IPS-15b (cell line): ENCODE measurements around the gene CFLAR.
"Not testable (repeated sequence)": the region's sequence is repeated elsewhere in the genome, so short reads cannot be mapped to it uniquely, and the experiment has no call there.

Experiments used
- H3K27me3 ChIP-seq: one replicate; pipeline ENCODE4 v1.6.1; 2013; ENCODE audit warnings: low read length; ENCODE audit not compliant: control insufficient read depth, insufficient read depth
- H3K36me3 ChIP-seq: one replicate; pipeline ENCODE4 v1.6.1; 2013; ENCODE audit warnings: low read length; ENCODE audit not compliant: control insufficient read depth, insufficient read depth
- H3K4me1 ChIP-seq: one replicate; pipeline ENCODE4 v1.6.1; 2013; ENCODE audit warnings: mild to moderate bottlenecking, low read length; ENCODE audit not compliant: control insufficient read depth, insufficient read depth
- H3K4me3 ChIP-seq: one replicate; pipeline ENCODE4 v1.5.1; 2013; ENCODE audit warnings: low read depth, low read length
- H3K9ac ChIP-seq: one replicate; pipeline ENCODE4 v1.6.1; 2013; ENCODE audit warnings: low read depth, mild to moderate bottlenecking, low read length
- H3K9me3 ChIP-seq: one replicate; pipeline ENCODE4 v1.6.1; 2013; ENCODE audit warnings: mild to moderate bottlenecking, low read length; ENCODE audit not compliant: control insufficient read depth, insufficient read depth

The CFLAR gene

GRCh38 chr2:201107624-201108023, 8.3 kb upstream of the CFLAR start:
- Histone ChIP-seq H3K27me3 (no peaks in the 10 kb centered on the region), H3K4me1 (no peaks in the 10 kb centered on the region), H3K4me3 (no peak overlapping the region), H3K9ac (no peak overlapping the region), H3K9me3 (no peaks in the 10 kb centered on the region), H3K36me3 (no peaks in the 10 kb centered on the region)

GRCh38 chr2:201108341-201108740, 7.6 kb upstream of the CFLAR start:
- no peaks in the 10 kb centered on the region for H3K9me3 ChIP-seq
- no peaks in the 10 kb centered on the region for H3K27me3 ChIP-seq
- no peak overlapping the region for H3K9ac ChIP-seq
- H3K4me1 ChIP-seq = no peaks in the 10 kb centered on the region
- H3K4me3 ChIP-seq = no peak overlapping the region
- H3K36me3 ChIP-seq = no peaks in the 10 kb centered on the region

GRCh38 chr2:201109186-201109585, 6.8 kb upstream of the CFLAR start:
- no peaks in the 10 kb centered on the region for H3K36me3 ChIP-seq
- no peaks in the 10 kb centered on the region for H3K9me3 ChIP-seq
- no peak overlapping the region for H3K9ac ChIP-seq
- H3K4me1 ChIP-seq = no peaks in the 10 kb centered on the region
- no peaks in the 10 kb centered on the region for H3K27me3 ChIP-seq
- H3K4me3 ChIP-seq = no peak overlapping the region

GRCh38 chr2:201110615-201111014, 5.3 kb upstream of the CFLAR start:
- Histone ChIP-seq H3K9ac (no peak overlapping the region), H3K36me3 (no peaks in the 10 kb centered on the region), H3K4me3 (no peak overlapping the region), H3K9me3 (no peaks in the 10 kb centered on the region), H3K27me3 (no peaks in the 10 kb centered on the region), H3K4me1 (no peaks in the 10 kb centered on the region)

- H3K4me1 ChIP-seq = no peaks in the 10 kb centered on the region
- no peaks in the 10 kb centered on the region for H3K36me3 ChIP-seq
- no peak overlapping the region for H3K9ac ChIP-seq
- no peak overlapping the region for H3K4me3 ChIP-seq
- no peaks in the 10 kb centered on the region for H3K27me3 ChIP-seq
- H3K9me3 ChIP-seq = no peaks in the 10 kb centered on the region
Observed at GRCh38 chr2:201111096-201111495, 4.9 kb upstream of the CFLAR start.

- Histone ChIP-seq H3K4me1 (peaks cover 10% of the 10 kb centered on the region), H3K27me3 (no peaks in the 10 kb centered on the region), H3K36me3 (no peaks in the 10 kb centered on the region), H3K9me3 (no peaks in the 10 kb centered on the region), H3K4me3 (no peak overlapping the region), H3K9ac (no peak overlapping the region)
Observed at GRCh38 chr2:201114350-201114749, 1.6 kb upstream of the CFLAR start.

- Histone ChIP-seq H3K27me3 (no peaks in the 10 kb centered on the region), H3K9ac (no peak overlapping the region), H3K4me3 (no peak overlapping the region), H3K9me3 (no peaks in the 10 kb centered on the region), H3K4me1 (peaks cover 11% of the 10 kb centered on the region), H3K36me3 (no peaks in the 10 kb centered on the region)
Observed at GRCh38 chr2:201114846-201115245, 1.1 kb upstream of the CFLAR start.

- Histone ChIP-seq H3K9me3 (no peaks in the 10 kb centered on the region), H3K4me1 (peaks cover 11% of the 10 kb centered on the region)
Observed at GRCh38 chr2:201116959-201117734, 1.2 kb downstream of the CFLAR start.

GRCh38 chr2:201117735-201118094, 1.8 kb downstream of the CFLAR start:
- not testable (repeated sequence) for H3K36me3 ChIP-seq, H3K9me3 ChIP-seq, H3K27me3 ChIP-seq
- Histone ChIP-seq H3K9ac (peak overlapping the region; percentile 41), H3K4me3 (peak overlapping the region; percentile 75), H3K4me1 (peaks cover 11% of the 10 kb centered on the region)

More at GRCh38 chr2:201116959-201117734, 1.2 kb downstream of the CFLAR start:
- Histone ChIP-seq H3K4me3 (peak overlapping the region; percentile 75), H3K36me3 (no peaks in the 10 kb centered on the region), H3K9ac (peak overlapping the region; percentile 85), H3K27me3 (no peaks in the 10 kb centered on the region)

GRCh38 chr2:201118121-201118960, 2.4 kb downstream of the CFLAR start:
- peak overlapping the region; percentile 60 for H3K4me3 ChIP-seq
- H3K27me3 ChIP-seq = no peaks in the 10 kb centered on the region
- H3K4me1 ChIP-seq = peaks cover 11% of the 10 kb centered on the region
- H3K9me3 ChIP-seq = no peaks in the 10 kb centered on the region
- H3K9ac ChIP-seq = peak overlapping the region; percentile 41
- H3K36me3 ChIP-seq = no peaks in the 10 kb centered on the region

GRCh38 chr2:201118961-201119854, 3.2 kb downstream of the CFLAR start:
- H3K27me3 ChIP-seq = no peaks in the 10 kb centered on the region
- H3K4me3 ChIP-seq = peak overlapping the region; percentile 60
- no peaks in the 10 kb centered on the region for H3K9me3 ChIP-seq
- H3K9ac ChIP-seq = peak overlapping the region; percentile 41
- no peaks in the 10 kb centered on the region for H3K36me3 ChIP-seq
- peaks cover 11% of the 10 kb centered on the region for H3K4me1 ChIP-seq
